Mesothelial cell of epicardium (in vitro differentiated cells): ENCODE results near the gene MYH3. TPM values are rescaled to one million over a fixed set of nuclear protein-coding genes. Genes with fewer than 3 reads are reported as not detected.

Source experiments
- DNase-seq, 2 experiments: peaks; one replicate each; pipeline ENCODE4 v3.0.0; 2021; ENCODE audit warnings: low spot score in 2 of 2; ENCODE audit not compliant: unreplicated experiment in 2 of 2
- H3K27ac Mint-ChIP-seq: 2 replicates; pipeline ENCODE4 v1.8.0; 2021; ENCODE audit warnings: mixed read lengths
- H3K27me3 Mint-ChIP-seq: 2 replicates; pipeline ENCODE4 v1.8.0; 2021; ENCODE audit warnings: low read depth, mixed read lengths
- H3K36me3 Mint-ChIP-seq: 2 replicates; pipeline ENCODE4 v1.8.0; 2021; ENCODE audit warnings: mixed read lengths
- H3K4me1 Mint-ChIP-seq: 2 replicates; pipeline ENCODE4 v1.8.0; 2021; ENCODE audit warnings: mixed read lengths
- H3K4me3 Mint-ChIP-seq: 2 replicates; pipeline ENCODE4 v1.8.0; 2021; ENCODE audit warnings: mild to moderate bottlenecking, moderate library complexity, mixed read lengths
- H3K9me3 Mint-ChIP-seq: 2 replicates; pipeline ENCODE4 v1.8.0; 2021; ENCODE audit warnings: mixed read lengths
- CTCF ChIP-seq: fragments of 200-600 bp; sonication (generic); IDR thresholded peaks from one replicate; pipeline ENCODE4 v1.5.0; 2021; ENCODE audit warnings: antibody characterized with exemption; ENCODE audit not compliant: unreplicated experiment
- total RNA-seq: library from RNA; stranded (reverse); gene quantifications from 3 replicates; pipeline ENCODE4 v1.2.1, GENCODE V29; 2021

MYH3 gene
- total RNA-seq, 1 donor from 2014 or later = 3.7 TPM

GRCh38 chr17:10661437-10661836 lies 4.3 kb upstream of the MYH3 start:
- Mint-ChIP-seq H3K27me3 (no peaks in the 10 kb centered on the region), H3K36me3 (peaks cover 7% of the 10 kb centered on the region), H3K27ac (no peak overlapping the region)

GRCh38 chr17:10657879-10658278 lies 770 bp upstream of the MYH3 start:
- H3K9me3 Mint-ChIP-seq = no peaks in the 10 kb centered on the region
- H3K4me1 Mint-ChIP-seq = no peaks in the 10 kb centered on the region
- no peak overlapping the region for H3K27ac Mint-ChIP-seq
- no peak for TF ChIP-seq CTCF
- peaks cover 4% of the 10 kb centered on the region for H3K36me3 Mint-ChIP-seq
- no peak overlapping the region for H3K4me3 Mint-ChIP-seq
- DNase-seq = no peak
- no peaks in the 10 kb centered on the region for H3K27me3 Mint-ChIP-seq

More at GRCh38 chr17:10661437-10661836, 4.3 kb upstream of the MYH3 start:
- Mint-ChIP-seq H3K4me1 (no peaks in the 10 kb centered on the region), H3K9me3 (no peaks in the 10 kb centered on the region), H3K4me3 (no peak overlapping the region)
- TF ChIP-seq CTCF = no peak
- no peak for DNase-seq

GRCh38 chr17:10653987-10654386 lies 3.1 kb downstream of the MYH3 start:
- Mint-ChIP-seq H3K27ac (no peak overlapping the region), H3K27me3 (no peaks in the 10 kb centered on the region), H3K36me3 (no peaks in the 10 kb centered on the region), H3K4me1 (no peaks in the 10 kb centered on the region), H3K4me3 (no peak overlapping the region), H3K9me3 (no peaks in the 10 kb centered on the region)
- no peak for TF ChIP-seq CTCF
- DNase-seq = no peak

- no peaks in the 10 kb centered on the region for H3K4me1 Mint-ChIP-seq
- no peaks in the 10 kb centered on the region for H3K9me3 Mint-ChIP-seq
- no peak for TF ChIP-seq CTCF
- no peak for DNase-seq
- no peak overlapping the region for H3K4me3 Mint-ChIP-seq
- no peak overlapping the region for H3K27ac Mint-ChIP-seq
- no peaks in the 10 kb centered on the region for H3K27me3 Mint-ChIP-seq
- no peaks in the 10 kb centered on the region for H3K36me3 Mint-ChIP-seq
These were observed 4.0 kb downstream of the MYH3 start for GRCh38 chr17:10652984-10653659.

GRCh38 chr17:10651927-10652326 lies 5.2 kb downstream of the MYH3 start:
- no peaks in the 10 kb centered on the region for H3K4me1 Mint-ChIP-seq
- no peak overlapping the region for H3K27ac Mint-ChIP-seq
- DNase-seq = no peak
- no peaks in the 10 kb centered on the region for H3K36me3 Mint-ChIP-seq
- H3K27me3 Mint-ChIP-seq = no peaks in the 10 kb centered on the region
- no peak overlapping the region for H3K4me3 Mint-ChIP-seq
- no peaks in the 10 kb centered on the region for H3K9me3 Mint-ChIP-seq
- TF ChIP-seq CTCF = no peak
